Activated CD8-positive, alpha-beta memory T cell treated with anti-CD3 and anti-CD28 coated beads, Interleukin-2, amount 50 U/mL, for 48 hours (primary cell): ENCODE measurements around the gene AIF1.

Experiments
- DNase-seq: peaks from one replicate; pipeline ENCODE4 v3.0.0-alpha.2; 2020

Gene AIF1

DNA sequence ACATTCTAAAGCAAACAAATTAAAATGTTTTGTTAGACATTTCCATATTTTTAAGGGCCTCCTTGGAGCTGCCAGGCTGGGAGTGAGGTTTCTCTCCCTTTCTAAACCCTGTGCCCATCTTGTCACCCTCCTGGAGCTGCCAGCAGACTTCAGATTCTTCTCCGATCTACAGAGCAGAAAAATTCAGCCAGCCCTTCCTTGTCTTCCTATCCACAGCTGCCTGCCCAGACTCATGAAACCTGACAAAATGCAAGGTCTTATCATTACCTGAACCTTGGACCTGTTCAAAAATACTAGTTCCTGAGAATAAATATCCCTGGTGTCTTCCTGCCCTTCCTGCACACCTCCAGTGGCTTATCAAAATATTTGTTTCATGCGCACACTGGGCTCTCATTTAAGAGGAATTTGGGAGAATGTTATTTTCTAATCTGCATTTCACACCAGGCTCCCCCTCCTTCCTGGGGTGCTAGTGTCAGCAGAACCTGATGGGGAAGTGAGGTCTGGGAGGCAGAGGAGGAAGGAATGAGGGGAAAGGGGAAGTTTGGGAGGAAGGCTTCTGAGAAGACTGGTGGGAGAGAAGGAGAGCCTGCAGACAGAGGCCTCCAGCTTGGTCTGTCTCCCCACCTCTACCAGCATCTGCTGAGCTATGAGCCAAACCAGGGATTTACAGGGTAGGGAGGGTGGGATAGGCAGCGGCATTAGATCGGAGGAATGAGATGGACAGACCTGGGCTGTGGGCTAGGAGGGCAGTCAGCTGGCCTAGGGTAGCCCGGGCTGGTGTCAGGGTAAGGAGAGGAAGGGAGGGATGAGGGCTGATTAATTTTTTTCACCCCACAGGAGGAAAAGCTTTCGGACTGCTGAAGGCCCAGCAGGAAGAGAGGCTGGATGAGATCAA, at the start of gene AIF1:
TSS of gene AIF1 (plus strand) at position 551 of the 895 bp plus-strand sequence. CDS start at position 647, 96 bp downstream.
- no peak for DNase-seq

DNA sequence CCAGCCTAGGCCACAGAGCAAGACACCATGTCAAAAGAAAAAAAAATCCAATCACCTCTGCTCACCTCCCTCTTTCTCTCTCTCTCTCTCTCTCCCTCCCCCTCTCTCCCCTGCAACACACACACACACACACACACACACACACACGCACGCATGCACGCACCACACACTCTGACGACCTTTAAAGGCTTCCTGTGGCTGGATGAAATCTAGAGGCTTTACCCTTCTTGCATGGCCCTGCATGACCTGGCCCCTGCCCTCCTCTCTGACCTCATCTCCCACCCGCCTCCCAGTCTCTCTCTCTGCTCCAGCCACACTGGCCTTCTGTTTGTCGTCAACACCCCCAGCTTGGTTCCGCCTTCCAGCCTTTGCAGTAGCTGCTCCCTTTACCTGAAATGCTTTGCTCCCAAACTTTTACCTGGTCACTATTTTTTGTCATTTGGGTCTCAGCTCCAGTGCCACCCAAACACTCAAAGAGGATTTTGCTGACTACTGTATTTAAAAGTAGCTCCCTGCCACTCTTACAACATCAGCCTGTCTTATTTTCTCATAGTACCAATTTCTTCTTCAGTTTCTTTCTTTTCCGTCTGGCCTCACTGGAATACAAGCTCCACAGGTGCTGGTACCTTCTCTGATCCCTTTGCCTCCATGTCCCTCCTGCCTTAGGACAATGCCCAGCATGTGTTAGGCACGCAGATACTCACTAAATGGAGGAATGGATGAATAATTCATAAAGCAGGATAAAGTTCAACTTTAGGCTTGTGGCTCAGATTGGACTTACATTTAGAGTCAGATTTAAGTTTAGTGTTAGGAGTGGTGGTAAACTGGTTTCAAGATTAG, 47.3 kb upstream of the AIF1 start:
- DNase-seq, result no peak

DNA sequence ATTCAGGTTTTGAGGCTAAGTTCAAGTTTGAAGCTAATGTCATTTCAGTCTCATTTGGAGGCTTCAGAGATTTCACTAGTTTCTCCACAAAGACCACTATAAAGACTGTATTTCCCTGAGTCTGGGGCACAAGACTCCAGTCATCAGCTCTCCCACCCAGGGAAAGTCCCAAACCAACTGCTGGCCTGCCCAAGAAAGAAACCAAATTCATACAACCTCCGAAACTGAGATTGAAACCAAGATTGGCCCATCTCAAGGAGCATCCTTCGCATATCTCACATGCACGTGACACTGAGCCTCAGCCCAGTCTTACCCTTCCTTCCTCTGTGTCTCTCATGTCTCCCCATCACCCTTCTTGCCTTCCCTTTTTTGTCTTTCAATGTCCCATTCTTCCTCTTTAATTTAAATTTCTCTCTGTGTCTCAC, 46.5 kb upstream of the AIF1 start:
- DNase-seq, result no peak

DNA sequence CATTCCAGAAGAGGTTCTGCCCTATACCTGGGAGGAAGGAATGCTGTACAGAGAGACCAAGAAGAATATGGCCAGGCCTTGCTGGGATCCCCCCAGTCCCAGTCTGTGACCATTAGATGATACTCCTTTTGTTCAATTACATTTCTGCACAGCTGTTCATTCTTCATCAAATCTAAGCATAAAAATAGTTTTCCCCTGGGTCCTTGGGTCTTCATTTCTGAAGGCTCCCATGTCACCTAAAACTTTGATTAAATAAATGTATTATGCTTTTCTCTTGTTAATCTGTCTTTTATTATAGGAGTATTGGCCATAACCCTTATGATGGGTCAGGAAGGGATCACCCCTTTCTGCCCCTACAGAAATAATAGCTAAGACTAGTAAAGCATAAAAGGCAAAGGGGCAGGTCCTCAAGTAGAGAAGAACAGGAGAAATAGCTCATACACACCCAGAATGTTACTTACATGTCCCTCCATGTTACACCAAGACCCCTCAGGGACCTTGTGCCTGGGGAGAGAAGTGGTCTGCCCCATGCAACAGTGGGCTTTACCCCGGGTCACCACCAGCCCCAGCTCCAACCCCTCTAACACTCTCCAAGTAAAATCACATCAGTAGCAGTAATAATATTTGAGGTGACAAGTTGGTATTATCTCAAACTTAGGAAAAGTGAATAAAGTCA, 45.0 kb upstream of the AIF1 start:
- no peak for DNase-seq

DNA sequence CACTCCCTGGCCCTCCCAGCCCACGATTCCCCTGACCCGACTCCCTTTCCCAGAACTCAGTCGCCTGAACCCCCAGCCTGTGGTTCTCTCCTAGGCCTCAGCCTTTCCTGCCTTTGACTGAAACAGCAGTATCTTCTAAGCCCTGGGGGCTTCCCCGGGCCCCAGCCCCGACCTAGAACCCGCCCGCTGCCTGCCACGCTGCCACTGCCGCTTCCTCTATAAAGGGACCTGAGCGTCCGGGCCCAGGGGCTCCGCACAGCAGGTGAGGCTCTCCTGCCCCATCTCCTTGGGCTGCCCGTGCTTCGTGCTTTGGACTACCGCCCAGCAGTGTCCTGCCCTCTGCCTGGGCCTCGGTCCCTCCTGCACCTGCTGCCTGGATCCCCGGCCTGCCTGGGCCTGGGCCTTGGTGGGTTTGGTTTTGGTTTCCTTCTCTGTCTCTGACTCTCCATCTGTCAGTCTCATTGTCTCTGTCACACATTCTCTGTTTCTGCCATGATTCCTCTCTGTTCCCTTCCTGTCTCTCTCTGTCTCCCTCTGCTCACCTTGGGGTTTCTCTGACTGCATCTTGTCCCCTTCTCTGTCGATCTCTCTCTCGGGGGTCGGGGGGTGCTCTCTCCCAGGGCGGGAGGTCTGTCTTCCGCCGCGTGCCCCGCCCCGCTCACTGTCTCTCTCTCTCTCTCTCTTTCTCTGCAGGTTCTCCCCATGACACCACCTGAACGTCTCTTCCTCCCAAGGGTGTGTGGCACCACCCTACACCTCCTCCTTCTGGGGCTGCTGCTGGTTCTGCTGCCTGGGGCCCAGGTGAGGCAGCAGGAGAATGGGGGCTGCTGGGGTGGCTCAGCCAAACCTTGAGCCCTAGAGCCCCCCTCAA, 42.8 kb upstream of the AIF1 start, which contains the start of gene LTA:
TSS of gene LTA (plus strand) at position 249 of the 871 bp plus-strand sequence. CDS start at position 703, 454 bp downstream.
- DNase-seq, result peak; percentile 92

DNA sequence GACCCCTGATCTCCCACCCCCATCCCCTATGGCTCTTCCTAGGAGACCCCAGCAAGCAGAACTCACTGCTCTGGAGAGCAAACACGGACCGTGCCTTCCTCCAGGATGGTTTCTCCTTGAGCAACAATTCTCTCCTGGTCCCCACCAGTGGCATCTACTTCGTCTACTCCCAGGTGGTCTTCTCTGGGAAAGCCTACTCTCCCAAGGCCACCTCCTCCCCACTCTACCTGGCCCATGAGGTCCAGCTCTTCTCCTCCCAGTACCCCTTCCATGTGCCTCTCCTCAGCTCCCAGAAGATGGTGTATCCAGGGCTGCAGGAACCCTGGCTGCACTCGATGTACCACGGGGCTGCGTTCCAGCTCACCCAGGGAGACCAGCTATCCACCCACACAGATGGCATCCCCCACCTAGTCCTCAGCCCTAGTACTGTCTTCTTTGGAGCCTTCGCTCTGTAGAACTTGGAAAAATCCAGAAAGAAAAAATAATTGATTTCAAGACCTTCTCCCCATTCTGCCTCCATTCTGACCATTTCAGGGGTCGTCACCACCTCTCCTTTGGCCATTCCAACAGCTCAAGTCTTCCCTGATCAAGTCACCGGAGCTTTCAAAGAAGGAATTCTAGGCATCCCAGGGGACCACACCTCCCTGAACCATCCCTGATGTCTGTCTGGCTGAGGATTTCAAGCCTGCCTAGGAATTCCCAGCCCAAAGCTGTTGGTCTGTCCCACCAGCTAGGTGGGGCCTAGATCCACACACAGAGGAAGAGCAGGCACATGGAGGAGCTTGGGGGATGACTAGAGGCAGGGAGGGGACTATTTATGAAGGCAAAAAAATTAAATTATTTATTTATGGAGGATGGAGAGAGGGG, 41.6 kb upstream of the AIF1 start:
- DNase-seq, result no peak

DNA sequence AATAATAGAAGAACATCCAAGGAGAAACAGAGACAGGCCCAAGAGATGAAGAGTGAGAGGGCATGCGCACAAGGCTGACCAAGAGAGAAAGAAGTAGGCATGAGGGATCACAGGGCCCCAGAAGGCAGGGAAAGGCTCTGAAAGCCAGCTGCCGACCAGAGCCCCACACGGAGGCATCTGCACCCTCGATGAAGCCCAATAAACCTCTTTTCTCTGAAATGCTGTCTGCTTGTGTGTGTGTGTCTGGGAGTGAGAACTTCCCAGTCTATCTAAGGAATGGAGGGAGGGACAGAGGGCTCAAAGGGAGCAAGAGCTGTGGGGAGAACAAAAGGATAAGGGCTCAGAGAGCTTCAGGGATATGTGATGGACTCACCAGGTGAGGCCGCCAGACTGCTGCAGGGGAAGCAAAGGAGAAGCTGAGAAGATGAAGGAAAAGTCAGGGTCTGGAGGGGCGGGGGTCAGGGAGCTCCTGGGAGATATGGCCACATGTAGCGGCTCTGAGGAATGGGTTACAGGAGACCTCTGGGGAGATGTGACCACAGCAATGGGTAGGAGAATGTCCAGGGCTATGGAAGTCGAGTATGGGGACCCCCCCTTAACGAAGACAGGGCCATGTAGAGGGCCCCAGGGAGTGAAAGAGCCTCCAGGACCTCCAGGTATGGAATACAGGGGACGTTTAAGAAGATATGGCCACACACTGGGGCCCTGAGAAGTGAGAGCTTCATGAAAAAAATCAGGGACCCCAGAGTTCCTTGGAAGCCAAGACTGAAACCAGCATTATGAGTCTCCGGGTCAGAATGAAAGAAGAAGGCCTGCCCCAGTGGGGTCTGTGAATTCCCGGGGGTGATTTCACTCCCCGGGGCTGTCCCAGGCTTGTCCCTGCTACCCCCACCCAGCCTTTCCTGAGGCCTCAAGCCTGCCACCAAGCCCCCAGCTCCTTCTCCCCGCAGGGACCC, 40.6 kb upstream of the AIF1 start:
- peak; percentile 84 for DNase-seq

DNA sequence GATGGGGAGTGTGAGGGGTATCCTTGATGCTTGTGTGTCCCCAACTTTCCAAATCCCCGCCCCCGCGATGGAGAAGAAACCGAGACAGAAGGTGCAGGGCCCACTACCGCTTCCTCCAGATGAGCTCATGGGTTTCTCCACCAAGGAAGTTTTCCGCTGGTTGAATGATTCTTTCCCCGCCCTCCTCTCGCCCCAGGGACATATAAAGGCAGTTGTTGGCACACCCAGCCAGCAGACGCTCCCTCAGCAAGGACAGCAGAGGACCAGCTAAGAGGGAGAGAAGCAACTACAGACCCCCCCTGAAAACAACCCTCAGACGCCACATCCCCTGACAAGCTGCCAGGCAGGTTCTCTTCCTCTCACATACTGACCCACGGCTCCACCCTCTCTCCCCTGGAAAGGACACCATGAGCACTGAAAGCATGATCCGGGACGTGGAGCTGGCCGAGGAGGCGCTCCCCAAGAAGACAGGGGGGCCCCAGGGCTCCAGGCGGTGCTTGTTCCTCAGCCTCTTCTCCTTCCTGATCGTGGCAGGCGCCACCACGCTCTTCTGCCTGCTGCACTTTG, 39.6 kb upstream of the AIF1 start, which contains the start of gene TNF:
TSS of gene TNF (plus strand) at position 231 of the 567 bp plus-strand sequence. CDS start at position 408, 177 bp downstream.
- DNase-seq, result peak; percentile 93

DNA sequence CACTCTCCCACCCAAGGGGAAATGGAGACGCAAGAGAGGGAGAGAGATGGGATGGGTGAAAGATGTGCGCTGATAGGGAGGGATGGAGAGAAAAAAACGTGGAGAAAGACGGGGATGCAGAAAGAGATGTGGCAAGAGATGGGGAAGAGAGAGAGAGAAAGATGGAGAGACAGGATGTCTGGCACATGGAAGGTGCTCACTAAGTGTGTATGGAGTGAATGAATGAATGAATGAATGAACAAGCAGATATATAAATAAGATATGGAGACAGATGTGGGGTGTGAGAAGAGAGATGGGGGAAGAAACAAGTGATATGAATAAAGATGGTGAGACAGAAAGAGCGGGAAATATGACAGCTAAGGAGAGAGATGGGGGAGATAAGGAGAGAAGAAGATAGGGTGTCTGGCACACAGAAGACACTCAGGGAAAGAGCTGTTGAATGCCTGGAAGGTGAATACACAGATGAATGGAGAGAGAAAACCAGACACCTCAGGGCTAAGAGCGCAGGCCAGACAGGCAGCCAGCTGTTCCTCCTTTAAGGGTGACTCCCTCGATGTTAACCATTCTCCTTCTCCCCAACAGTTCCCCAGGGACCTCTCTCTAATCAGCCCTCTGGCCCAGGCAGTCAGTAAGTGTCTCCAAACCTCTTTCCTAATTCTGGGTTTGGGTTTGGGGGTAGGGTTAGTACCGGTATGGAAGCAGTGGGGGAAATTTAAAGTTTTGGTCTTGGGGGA, 38.9 kb upstream of the AIF1 start:
- no peak for DNase-seq

DNA sequence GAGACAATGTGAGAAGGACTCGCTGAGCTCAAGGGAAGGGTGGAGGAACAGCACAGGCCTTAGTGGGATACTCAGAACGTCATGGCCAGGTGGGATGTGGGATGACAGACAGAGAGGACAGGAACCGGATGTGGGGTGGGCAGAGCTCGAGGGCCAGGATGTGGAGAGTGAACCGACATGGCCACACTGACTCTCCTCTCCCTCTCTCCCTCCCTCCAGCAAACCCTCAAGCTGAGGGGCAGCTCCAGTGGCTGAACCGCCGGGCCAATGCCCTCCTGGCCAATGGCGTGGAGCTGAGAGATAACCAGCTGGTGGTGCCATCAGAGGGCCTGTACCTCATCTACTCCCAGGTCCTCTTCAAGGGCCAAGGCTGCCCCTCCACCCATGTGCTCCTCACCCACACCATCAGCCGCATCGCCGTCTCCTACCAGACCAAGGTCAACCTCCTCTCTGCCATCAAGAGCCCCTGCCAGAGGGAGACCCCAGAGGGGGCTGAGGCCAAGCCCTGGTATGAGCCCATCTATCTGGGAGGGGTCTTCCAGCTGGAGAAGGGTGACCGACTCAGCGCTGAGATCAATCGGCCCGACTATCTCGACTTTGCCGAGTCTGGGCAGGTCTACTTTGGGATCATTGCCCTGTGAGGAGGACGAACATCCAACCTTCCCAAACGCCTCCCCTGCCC, 38.0 kb upstream of the AIF1 start:
- DNase-seq, result peak; percentile 78

DNA sequence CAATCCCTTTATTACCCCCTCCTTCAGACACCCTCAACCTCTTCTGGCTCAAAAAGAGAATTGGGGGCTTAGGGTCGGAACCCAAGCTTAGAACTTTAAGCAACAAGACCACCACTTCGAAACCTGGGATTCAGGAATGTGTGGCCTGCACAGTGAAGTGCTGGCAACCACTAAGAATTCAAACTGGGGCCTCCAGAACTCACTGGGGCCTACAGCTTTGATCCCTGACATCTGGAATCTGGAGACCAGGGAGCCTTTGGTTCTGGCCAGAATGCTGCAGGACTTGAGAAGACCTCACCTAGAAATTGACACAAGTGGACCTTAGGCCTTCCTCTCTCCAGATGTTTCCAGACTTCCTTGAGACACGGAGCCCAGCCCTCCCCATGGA, 37.5 kb upstream of the AIF1 start:
- no peak for DNase-seq

DNA sequence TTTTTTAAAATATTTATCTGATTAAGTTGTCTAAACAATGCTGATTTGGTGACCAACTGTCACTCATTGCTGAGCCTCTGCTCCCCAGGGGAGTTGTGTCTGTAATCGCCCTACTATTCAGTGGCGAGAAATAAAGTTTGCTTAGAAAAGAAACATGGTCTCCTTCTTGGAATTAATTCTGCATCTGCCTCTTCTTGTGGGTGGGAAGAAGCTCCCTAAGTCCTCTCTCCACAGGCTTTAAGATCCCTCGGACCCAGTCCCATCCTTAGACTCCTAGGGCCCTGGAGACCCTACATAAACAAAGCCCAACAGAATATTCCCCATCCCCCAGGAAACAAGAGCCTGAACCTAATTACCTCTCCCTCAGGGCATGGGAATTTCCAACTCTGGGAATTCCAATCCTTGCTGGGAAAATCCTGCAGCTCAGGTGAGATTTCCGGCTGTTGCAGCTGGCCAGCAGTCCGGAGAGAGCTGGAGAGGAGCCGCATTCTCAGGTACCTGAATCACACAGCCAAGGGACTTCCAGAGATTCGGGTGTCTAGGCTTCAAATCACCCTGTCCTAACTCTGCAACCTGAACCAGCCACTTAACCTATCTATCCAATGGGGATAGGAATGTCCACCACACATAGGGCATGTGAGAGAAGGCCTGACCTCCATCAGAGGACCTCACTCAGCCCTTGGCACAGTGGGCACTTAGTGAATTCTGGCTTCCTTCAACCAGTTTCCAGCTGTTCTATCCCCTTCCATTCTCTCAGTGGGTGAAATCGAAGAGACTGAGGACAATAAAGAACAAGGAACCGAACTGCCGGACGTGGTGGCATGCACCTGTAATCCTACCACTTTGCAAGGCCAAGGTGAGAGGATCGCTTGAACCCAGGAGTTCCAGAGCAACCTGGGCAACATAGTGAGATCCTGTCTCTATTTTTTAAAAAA, 36.6 kb upstream of the AIF1 start:
- no peak for DNase-seq

DNA sequence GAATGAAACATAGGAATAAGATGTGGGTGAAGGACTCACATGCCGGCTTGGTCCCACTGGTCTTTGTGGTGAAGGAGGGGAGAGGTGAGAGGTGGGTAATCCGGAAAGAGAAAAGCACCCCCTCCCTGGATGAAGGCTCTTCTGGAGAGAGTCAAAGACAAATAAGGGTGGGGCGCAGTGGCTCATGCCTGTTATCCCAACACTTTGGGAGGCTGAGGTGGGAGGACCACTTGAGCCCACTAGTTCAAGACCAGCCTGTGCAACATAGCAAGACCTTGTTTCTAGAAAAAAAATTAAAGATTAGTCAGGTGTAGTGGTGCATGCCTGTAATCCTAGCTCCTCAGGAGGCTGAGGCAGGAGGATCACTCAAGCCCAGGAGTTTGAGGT, 35.9 kb upstream of the AIF1 start:
- no peak for DNase-seq

DNA sequence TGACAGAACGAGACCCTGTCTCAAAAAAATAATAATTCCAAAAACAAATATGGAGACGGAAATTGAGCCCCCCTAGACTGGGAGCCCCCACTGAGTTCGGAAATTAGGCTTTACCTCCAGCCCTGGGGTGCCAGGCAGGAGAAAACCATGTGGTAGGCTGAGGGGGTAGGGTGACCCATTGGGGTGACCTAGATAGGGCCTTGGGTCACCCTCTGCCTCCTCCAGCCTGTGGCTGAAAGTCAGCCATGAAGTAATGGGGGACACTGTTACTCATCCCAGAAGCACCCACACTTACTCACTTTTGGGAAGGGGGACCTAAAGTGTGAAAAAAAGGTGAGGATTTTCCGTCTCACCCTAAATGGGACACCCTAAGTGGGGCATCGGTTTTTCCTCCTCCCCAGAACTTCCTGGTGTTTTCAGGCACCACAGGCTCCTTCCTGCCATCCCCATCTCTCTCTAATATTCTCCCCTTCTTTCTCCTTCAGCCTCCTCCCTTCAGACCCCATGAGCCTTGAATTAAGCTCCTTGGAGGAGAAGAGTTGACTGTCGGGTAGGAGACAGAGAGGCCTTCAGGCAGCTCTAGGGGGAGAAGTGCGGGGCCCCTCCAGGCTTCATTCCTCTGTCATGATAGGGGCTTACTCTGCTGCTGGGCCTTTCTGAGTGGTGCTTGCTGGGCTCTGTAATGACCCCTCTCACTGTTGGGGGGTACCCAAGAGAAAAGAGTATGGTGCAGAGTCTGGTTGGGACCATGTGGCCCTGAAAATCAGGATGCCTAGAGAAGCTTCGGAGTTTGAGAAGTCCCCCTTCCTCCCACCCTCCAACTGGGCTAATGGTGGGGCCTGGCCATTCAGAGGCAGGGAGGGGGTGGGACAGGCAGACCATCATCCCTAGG, 35.2 kb upstream of the AIF1 start:
- no peak for DNase-seq

DNA sequence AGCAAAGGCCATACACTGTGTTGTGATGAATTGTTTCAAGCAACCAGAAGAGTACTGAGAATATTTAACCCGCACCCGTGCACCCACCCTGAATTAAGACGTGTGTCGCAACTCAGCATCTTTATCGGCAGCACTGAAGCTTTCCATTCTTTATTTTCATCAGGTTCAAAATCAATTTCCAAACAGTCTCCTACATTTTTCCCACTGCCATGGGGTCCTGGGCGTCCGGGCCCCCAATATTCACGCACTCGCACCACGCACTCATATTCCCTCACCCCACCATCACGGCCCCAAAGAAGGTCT, 34.6 kb upstream of the AIF1 start:
- DNase-seq, result no peak
